Neuronal stem cell (in vitro differentiated cells): ENCODE results near the gene ABR.

Experiments used
- DNase-seq: peaks from one replicate; pipeline ENCODE4 v3.0.0-alpha.2; 2013; ENCODE audit warnings: low spot score
- H2AFZ ChIP-seq: one replicate; pipeline ENCODE4 v1.6.1; 2013; ENCODE audit warnings: mild to moderate bottlenecking, low read length, inconsistent platforms
- H2AK5ac ChIP-seq: 2 replicates; pipeline ENCODE4 v1.6.1; 2013; ENCODE audit warnings: low read depth, mild to moderate bottlenecking, inconsistent platforms, low read length, moderate library complexity, mixed read lengths
- H2BK120ac ChIP-seq: 2 replicates; pipeline ENCODE4 v1.6.1; 2013; ENCODE audit warnings: low read depth, mild to moderate bottlenecking, inconsistent platforms, low read length, moderate library complexity, mixed read lengths
- H2BK12ac ChIP-seq: one replicate; pipeline ENCODE4 v1.6.1; 2013; ENCODE audit warnings: low read length, inconsistent platforms
- H2BK15ac ChIP-seq: 2 replicates; pipeline ENCODE4 v1.6.1; 2013; ENCODE audit warnings: mild to moderate bottlenecking, low read length, inconsistent platforms, mixed read lengths
- H2BK5ac ChIP-seq: one replicate; pipeline ENCODE4 v1.6.1; 2013; ENCODE audit warnings: inconsistent platforms, mild to moderate bottlenecking, low read length, moderate library complexity
- H3K14ac ChIP-seq: one replicate; pipeline ENCODE4 v1.6.1; 2013; ENCODE audit warnings: low read length, inconsistent platforms
- H3K18ac ChIP-seq: 2 replicates; pipeline ENCODE4 v1.6.1; 2013; ENCODE audit warnings: low read length, inconsistent platforms
- H3K23ac ChIP-seq: 2 replicates; pipeline ENCODE4 v1.6.1; 2013; ENCODE audit warnings: low read depth, mild to moderate bottlenecking, mixed read lengths, low read length, inconsistent platforms; ENCODE audit not compliant: poor library complexity
- H3K27ac ChIP-seq: replicated peaks from 3 replicates; pipeline ENCODE4 v1.5.1; 2013; ENCODE audit warnings: low read length, inconsistent platforms
- H3K27me3 ChIP-seq, 3 experiments: 2 replicates each; pipeline ENCODE4 v1.6.1; 2013; ENCODE audit warnings: low read length in 3 of 3, mild to moderate bottlenecking in 2 of 3, inconsistent platforms in 1 of 3, low read depth in 1 of 3, mixed read lengths in 1 of 3, moderate library complexity in 1 of 3; ENCODE audit not compliant: control insufficient read depth in 3 of 3, insufficient read depth in 3 of 3
- H3K36me3 ChIP-seq, 2 donors: replicated peaks in 1 of 2; 2 replicates each; pipeline ENCODE4 v1.6.1; 2013; ENCODE audit warnings: low read length in 2 of 2; ENCODE audit not compliant: control insufficient read depth in 2 of 2, insufficient read depth in 2 of 2
- H3K4ac ChIP-seq: 2 replicates; pipeline ENCODE4 v1.6.1; 2013; ENCODE audit warnings: inconsistent platforms, mild to moderate bottlenecking, low read length, moderate library complexity
- H3K4me1 ChIP-seq, 2 donors: 1 replicate in 1 of 2; 2 replicates in 1 of 2; pipeline ENCODE4 v1.6.1; 2013; ENCODE audit warnings: low read length in 2 of 2, low read depth in 1 of 2; ENCODE audit not compliant: control insufficient read depth in 2 of 2, insufficient read depth in 1 of 2
- H3K4me2 ChIP-seq: one replicate; pipeline ENCODE4 v1.6.1; 2013; ENCODE audit warnings: mild to moderate bottlenecking, low read length, inconsistent platforms; ENCODE audit not compliant: insufficient read depth, poor library complexity, severe bottlenecking
- H3K4me3 ChIP-seq, 2 donors: 2 replicates each; pipeline ENCODE4 v1.5.1; 2013; ENCODE audit warnings: low read length in 2 of 2, mild to moderate bottlenecking in 2 of 2, inconsistent platforms in 1 of 2, moderate library complexity in 1 of 2
- H3K79me1 ChIP-seq: one replicate; pipeline ENCODE4 v1.6.1; 2013; ENCODE audit warnings: low read depth, mild to moderate bottlenecking, inconsistent platforms, low read length, moderate library complexity
- H3K9ac ChIP-seq: one replicate; pipeline ENCODE4 v1.6.1; 2013; ENCODE audit warnings: mild to moderate bottlenecking, low read depth, low read length, inconsistent platforms; ENCODE audit not compliant: poor library complexity
- H3K9me3 ChIP-seq, 2 donors: replicated peaks in 1 of 2; 2 replicates each; pipeline versions ENCODE3 to v1.6.1; 2013; ENCODE audit warnings: low read length in 2 of 2, mild to moderate bottlenecking in 2 of 2, inconsistent platforms in 1 of 2, low read depth in 1 of 2, mixed read lengths in 1 of 2, moderate library complexity in 1 of 2; ENCODE audit not compliant: control insufficient read depth in 2 of 2, insufficient read depth in 1 of 2
- H4K8ac ChIP-seq: one replicate; pipeline ENCODE4 v1.6.1; 2013; ENCODE audit warnings: low read depth, mild to moderate bottlenecking, inconsistent platforms, low read length, moderate library complexity
- H4K91ac ChIP-seq: one replicate; pipeline ENCODE4 v1.6.1; 2013; ENCODE audit warnings: low read length, low read depth, mild to moderate bottlenecking, inconsistent platforms; ENCODE audit not compliant: poor library complexity
- WGBS, 2 donors: extraction: QIAGEN DNeasy Blood & Tissue Kit; methylation state at CpG; one replicate each; pipeline ENCODE4 v1.1.7; 2013; ENCODE audit warnings: missing lambda C conversion rate in 2 of 2, mixed read lengths in 1 of 2; ENCODE audit not compliant: insufficient read length in 2 of 2, insufficient replicate concordance in 1 of 2; ENCODE audit errors: extremely low coverage in 2 of 2; 5-methylcytosine and 5-hydroxymethylcytosine counted together

ABR gene

DNA sequence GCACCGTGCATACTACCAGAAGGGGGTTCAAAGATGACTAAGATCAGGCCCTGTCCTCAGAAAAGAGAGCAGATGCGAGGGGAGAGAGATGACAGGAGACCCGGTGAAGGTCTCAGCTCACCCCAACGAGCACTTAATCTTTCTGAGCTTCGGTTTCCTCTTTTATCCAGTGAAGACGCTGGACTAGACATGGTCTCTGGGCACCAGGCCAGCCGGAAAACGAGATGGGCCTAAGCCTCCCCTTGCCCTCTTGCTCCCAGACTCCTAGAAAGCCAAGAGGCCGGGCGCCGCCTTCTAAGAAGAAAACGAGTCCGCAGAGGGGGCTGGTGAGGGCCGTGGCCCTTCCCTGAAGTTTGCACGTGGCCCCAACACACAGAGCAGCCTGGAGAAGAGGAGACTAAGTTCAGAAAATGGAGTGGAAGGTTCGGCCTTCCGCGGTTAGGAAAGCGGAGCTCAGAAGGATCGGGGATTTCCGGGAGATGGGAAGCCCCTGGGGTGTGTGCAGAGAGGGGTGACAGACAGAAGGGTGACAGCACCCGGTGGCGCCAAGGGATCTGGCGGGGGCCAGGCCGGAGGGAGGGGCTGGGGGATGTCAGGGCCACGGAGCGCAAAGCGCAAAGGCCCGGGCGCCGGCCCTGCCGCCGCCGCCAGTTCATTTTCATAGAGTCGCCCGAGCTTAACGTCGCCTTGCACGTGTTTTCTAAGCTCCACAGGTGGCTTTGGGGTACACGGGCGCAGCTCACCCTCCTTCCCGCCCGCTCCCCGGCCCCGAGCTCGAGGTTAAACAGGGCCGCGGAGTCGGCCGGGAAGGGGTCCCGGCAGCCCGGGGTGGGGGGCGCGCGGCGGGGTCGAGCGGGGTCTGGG, 48.4 kb upstream of the ABR start:
- Histone ChIP-seq H3K18ac (peak overlapping the region; percentile 80), H3K4me3 (no peak overlapping the region), H3K4ac (no peak overlapping the region), H3K9ac (no peak overlapping the region), H2AK5ac (no peak overlapping the region), H4K8ac (no peak overlapping the region), H3K4me1 (peaks cover 4 to 6% of the 10 kb centered on the region in 2 donors), H3K4me2 (peak overlapping the region; percentile 94), H3K79me1 (no peaks in the 10 kb centered on the region), H2BK120ac (no peak overlapping the region), H3K27ac (no peak overlapping the region), H3K36me3 (peaks cover 0 to 2% of the 10 kb centered on the region in 2 donors), H3K27me3 (peaks cover 23 to 77% (median 50%) of the 10 kb centered on the region in 3 experiments), H3K9me3 (peaks cover 0 to 6% of the 10 kb centered on the region in 2 donors), H2BK12ac (no peak overlapping the region), H3K23ac (no peak overlapping the region), H2AFZ (peak overlapping the region; percentile 94), H3K14ac (no peak overlapping the region), H2BK15ac (peak overlapping the region; percentile 78), H2BK5ac (peak overlapping the region; percentile 3), H4K91ac (no peak overlapping the region)
- no peak for DNase-seq
- WGBS, 2 donors = no CpG with 5 or more reads among the region's 58 CpGs

DNA sequence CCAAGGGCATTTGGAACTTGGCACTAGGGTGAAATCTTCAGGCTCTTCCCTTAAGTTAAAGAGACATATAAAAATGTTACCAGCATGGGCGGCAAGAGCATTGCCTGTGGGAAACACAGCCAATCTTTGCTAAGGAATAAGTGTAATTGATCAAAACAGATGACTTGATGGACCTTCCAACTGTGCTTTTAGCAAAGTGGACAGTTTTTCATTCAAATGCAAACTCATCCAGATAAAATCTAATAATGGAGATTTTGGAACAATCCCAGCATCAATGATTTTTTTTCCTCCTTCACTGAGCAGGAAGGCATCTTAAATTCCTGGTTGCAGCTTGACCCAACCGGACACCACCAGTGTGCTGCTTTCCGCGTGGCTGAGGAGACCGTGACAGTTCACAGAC, 47.6 kb upstream of the ABR start:
- H3K27me3 ChIP-seq = peaks cover 23 to 73% (median 50%) of the 10 kb centered on the region in 3 experiments
- no peak overlapping the region for H2AFZ ChIP-seq

DNA sequence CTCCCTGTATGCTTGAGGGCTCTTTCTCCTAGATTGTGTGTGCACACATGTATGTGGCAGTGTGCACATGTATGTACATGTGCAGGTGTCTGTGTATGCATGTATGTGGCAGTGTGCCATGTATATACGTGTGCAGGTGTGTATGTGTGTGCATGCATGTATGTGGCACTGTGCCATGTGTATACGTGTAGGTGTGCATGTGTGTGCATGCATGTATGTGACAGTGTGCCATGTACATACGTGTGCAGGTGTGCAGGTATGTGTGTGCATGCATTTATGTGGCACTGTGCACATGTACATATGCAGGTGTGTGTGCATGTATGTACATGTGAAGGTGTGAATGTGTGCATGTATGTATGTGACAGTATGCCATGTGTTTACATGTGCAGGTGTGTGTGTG, 46.5 kb upstream of the ABR start:
- Histone ChIP-seq H2BK5ac (no peak overlapping the region), H3K9ac (peak overlapping the region; percentile 13), H4K91ac (no peak overlapping the region), H2AFZ (no peak overlapping the region), H3K27me3 (peaks cover 23 to 67% (median 48%) of the 10 kb centered on the region in 3 experiments), H3K23ac (peak overlapping the region; percentile 0), H3K4me2 (no peak overlapping the region), H3K4me1 (peaks cover 4 to 6% of the 10 kb centered on the region in 2 donors), H3K9me3 (peaks cover 0 to 6% of the 10 kb centered on the region in 2 donors), H3K4ac (no peak overlapping the region), H2BK15ac (no peak overlapping the region), H2AK5ac (no peak overlapping the region), H3K4me3 (peak overlapping the region in 1 of 2 donors; percentile 70), H2BK120ac (no peak overlapping the region), H3K14ac (peak overlapping the region; percentile 26), H3K36me3 (peaks cover 0 to 2% of the 10 kb centered on the region in 2 donors), H3K27ac (no peak overlapping the region), H3K79me1 (no peaks in the 10 kb centered on the region), H2BK12ac (no peak overlapping the region), H4K8ac (no peak overlapping the region), H3K18ac (no peak overlapping the region)
- DNase-seq = no peak
- no CpG with 5 or more reads among the region's 3 CpGs for WGBS, 2 donors

More for the DNA sequence above, 47.6 kb upstream of the ABR start:
- H3K9ac ChIP-seq = no peak overlapping the region
- peaks cover 0 to 6% of the 10 kb centered on the region in 2 donors for H3K9me3 ChIP-seq
- H3K4ac ChIP-seq = no peak overlapping the region
- H3K36me3 ChIP-seq = peaks cover 0 to 2% of the 10 kb centered on the region in 2 donors
- H3K79me1 ChIP-seq = no peaks in the 10 kb centered on the region
- H2BK12ac ChIP-seq = no peak overlapping the region
- no peak overlapping the region for H3K4me2 ChIP-seq
- no peak overlapping the region for H2BK15ac ChIP-seq
- H2BK120ac ChIP-seq = no peak overlapping the region
- no peak overlapping the region for H3K23ac ChIP-seq
- H3K4me1 ChIP-seq = peaks cover 4 to 6% of the 10 kb centered on the region in 2 donors
- H3K18ac ChIP-seq = no peak overlapping the region
- H3K14ac ChIP-seq = no peak overlapping the region
- no peak overlapping the region for H2BK5ac ChIP-seq
- no peak overlapping the region for H4K91ac ChIP-seq
- DNase-seq = no peak
- no peak overlapping the region for H3K4me3 ChIP-seq
- H2AK5ac ChIP-seq = no peak overlapping the region
- H3K27ac ChIP-seq = no peak overlapping the region
- WGBS, 2 donors = no CpG with 5 or more reads among the region's 5 CpGs
- no peak overlapping the region for H4K8ac ChIP-seq

DNA sequence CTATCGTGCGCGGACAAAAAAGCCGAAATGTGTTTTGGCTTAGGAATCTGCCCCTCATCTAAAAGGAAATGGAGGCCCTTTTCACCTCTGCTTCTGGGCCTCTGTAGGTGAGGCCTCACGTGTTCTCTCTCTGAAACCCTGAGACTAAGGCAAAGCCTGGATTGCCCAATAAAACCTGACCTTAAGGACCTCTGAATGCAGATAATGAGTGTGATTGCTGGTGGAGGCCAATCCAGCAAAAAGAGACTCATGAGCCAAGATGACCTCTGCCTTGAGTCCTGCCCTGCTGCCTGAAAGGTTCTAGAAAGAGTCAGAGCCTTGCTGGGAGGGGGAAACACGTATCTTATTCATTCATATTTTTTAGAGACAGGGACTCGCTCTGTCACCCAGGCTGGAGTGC, 44.5 kb upstream of the ABR start:
- H2BK12ac ChIP-seq = no peak overlapping the region
- H3K9ac ChIP-seq = no peak overlapping the region
- H3K27me3 ChIP-seq = peaks cover 14 to 57% (median 33%) of the 10 kb centered on the region in 3 experiments
- no peak overlapping the region for H4K8ac ChIP-seq
- H3K14ac ChIP-seq = no peak overlapping the region
- no peak overlapping the region for H3K27ac ChIP-seq
- no peak overlapping the region for H2AK5ac ChIP-seq
- H3K18ac ChIP-seq = no peak overlapping the region
- H2BK15ac ChIP-seq = no peak overlapping the region
- no CpG with 5 or more reads among the region's 7 CpGs for WGBS, 2 donors
- H3K9me3 ChIP-seq = peaks cover 0 to 6% of the 10 kb centered on the region in 2 donors
- no peaks in the 10 kb centered on the region for H3K79me1 ChIP-seq
- no peak overlapping the region for H2AFZ ChIP-seq
- no peak overlapping the region for H3K4me3 ChIP-seq
- H2BK120ac ChIP-seq = no peak overlapping the region
- DNase-seq = no peak
- H3K4me2 ChIP-seq = no peak overlapping the region
- H3K36me3 ChIP-seq = peaks cover 0 to 2% of the 10 kb centered on the region in 2 donors
- H3K4me1 ChIP-seq = peaks cover under 1 to 6% of the 10 kb centered on the region in 2 donors
- H3K23ac ChIP-seq = no peak overlapping the region
- no peak overlapping the region for H2BK5ac ChIP-seq
- H3K4ac ChIP-seq = no peak overlapping the region
- H4K91ac ChIP-seq = no peak overlapping the region
